ENCODE data around the gene MPP2. TPM values are rescaled to one million over a fixed set of nuclear protein-coding genes. Genes with fewer than 3 reads are reported as not detected.

MPP2 gene
- total and polyA plus RNA-seq, 9 of the 15 experiments (the other 6 are each of a cell fraction or from before 2014, with no cell fraction given), result 0.04 to 1.0 (median 0.24) TPM

- no peak overlapping the region for H3K4me3 ChIP-seq
- no peaks in the 10 kb centered on the region for H3K9me1 ChIP-seq (ENCODE audit: control insufficient read depth, insufficient read depth, low read length)
- no peak for DNase-seq (ENCODE audit: extremely low read depth in 1 of 4, low spot score in 3 of 4)
- peaks cover 0 to 5% of the 10 kb centered on the region in 2 experiments; a peak in 1 of 5 replicates for H3K27me3 ChIP-seq (ENCODE audit: control insufficient read depth in 2 of 2, insufficient read depth in 2 of 2, low read length in 2 of 2)
- no peak overlapping the region for H2AFZ ChIP-seq (ENCODE audit: low read depth, low read length)
- H3K36me3 ChIP-seq (ENCODE audit: control insufficient read depth, insufficient read depth, low read length), result peaks cover 4% of the 10 kb centered on the region; the same call in 2 of the 3 replicates
- no peaks in the 10 kb centered on the region for H3K79me2 ChIP-seq (ENCODE audit: control insufficient read depth, insufficient read depth, low read length)
- peaks cover 0 to under 1% of the 10 kb centered on the region in 2 experiments; a peak in 1 of 5 replicates for H3K4me1 ChIP-seq (replicated peaks in 1 of 2; ENCODE audit: control insufficient read depth in 2 of 2, insufficient read depth in 2 of 2, low read length in 2 of 2)
- H3K4me2 ChIP-seq (ENCODE audit: insufficient read depth, low read length), result no peak overlapping the region
- CTCF ChIA-PET (ENCODE audit: low intra/inter-chr PET ratio), result no interaction called here
- intact Hi-C loops (cut with micrococcal nuclease), result no loop called here
- FAIRE-seq, result no peak
- no peak for TF ChIP-seq MAZ (CRISPR knock-in tag; conservative IDR thresholded peaks at IDR 0.05 in 1 of 2, IDR thresholded peaks at IDR 0.05 in 1 of 2)
- TF ChIP-seq ZNF3 (CRISPR knock-in tag; IDR thresholded peaks at IDR 0.05), result no peak
- no peak for TF ChIP-seq MYC (IDR thresholded peaks at IDR 0.05; ENCODE audit: low read depth, low read length)
- no peak for TF ChIP-seq MYC (CRISPR knock-in tag; IDR thresholded peaks at IDR 0.05; ENCODE audit: borderline replicate concordance, low read depth)
- no peak for TF ChIP-seq MYBL2 (IDR thresholded peaks at IDR 0.05; ENCODE audit: low read depth)
- no peak for TF ChIP-seq MYBL2 (CRISPR knock-in tag; IDR thresholded peaks at IDR 0.05; ENCODE audit: borderline replicate concordance)
- no peak for TF ChIP-seq ARNT (IDR thresholded peaks at IDR 0.05)
- no peak for TF ChIP-seq ESRRA (IDR thresholded peaks at IDR 0.05; ENCODE audit: borderline replicate concordance, low read depth)
- no TSS peak for BruUV-seq (replicated peaks)
- ATAC-seq, result no peak
- in situ Hi-C loops (cut with MboI), result no loop called here
- POLR2A ChIA-PET, result interaction anchor here (5.7 kb wide), 1 partner anchor 9 kb away, joined by 32 read pairs; no protein-coding TSS in a partner anchor
- no peak overlapping the region for H3K27ac ChIP-seq (ENCODE audit: extremely low read depth, low read depth, low read length)
- WGBS (ENCODE audit: insufficient coverage, low coverage, missing lambda C conversion rate), result 55% methylated on average over 7 of the region's 7 CpGs
- H3K9ac ChIP-seq (ENCODE audit: insufficient read depth in 1 of 2, low read depth in 2 of 2, low read length in 2 of 2), result no peak overlapping the region
- no peaks in the 10 kb centered on the region; the same call in 1 of the 2 replicates for H4K20me1 ChIP-seq (replicated peaks; ENCODE audit: control insufficient read depth, insufficient read depth, low read length)
- H3K9me3 ChIP-seq (replicated peaks; ENCODE audit: control insufficient read depth, insufficient read depth, low read depth, low read length), result no peaks in the 10 kb centered on the region
Observed at GRCh38 chr17:43826206-43826605, 81.1 kb downstream of the MPP2 start.

Data from K562 (cell line).